ENCODE results near the gene TMCC1.

GRCh38 chr3:129608936-129609590 is 284.4 kb downstream of the TMCC1 start:
- TF ChIP-seq POLR2A (IDR thresholded peaks at IDR 0.05; ENCODE audit: low read length) (no peak), GATA1 (IDR thresholded peaks at IDR 0.05; ENCODE audit: low read depth, low read length) (no peak)
